ENCODE data around the gene CEBPB. TPM values are rescaled to one million over a fixed set of nuclear protein-coding genes. Genes with fewer than 3 reads are reported as not detected.

CEBPB gene
- total RNA-seq, 2 donors from 2014 or later = 73.2 to 111 TPM

DNA sequence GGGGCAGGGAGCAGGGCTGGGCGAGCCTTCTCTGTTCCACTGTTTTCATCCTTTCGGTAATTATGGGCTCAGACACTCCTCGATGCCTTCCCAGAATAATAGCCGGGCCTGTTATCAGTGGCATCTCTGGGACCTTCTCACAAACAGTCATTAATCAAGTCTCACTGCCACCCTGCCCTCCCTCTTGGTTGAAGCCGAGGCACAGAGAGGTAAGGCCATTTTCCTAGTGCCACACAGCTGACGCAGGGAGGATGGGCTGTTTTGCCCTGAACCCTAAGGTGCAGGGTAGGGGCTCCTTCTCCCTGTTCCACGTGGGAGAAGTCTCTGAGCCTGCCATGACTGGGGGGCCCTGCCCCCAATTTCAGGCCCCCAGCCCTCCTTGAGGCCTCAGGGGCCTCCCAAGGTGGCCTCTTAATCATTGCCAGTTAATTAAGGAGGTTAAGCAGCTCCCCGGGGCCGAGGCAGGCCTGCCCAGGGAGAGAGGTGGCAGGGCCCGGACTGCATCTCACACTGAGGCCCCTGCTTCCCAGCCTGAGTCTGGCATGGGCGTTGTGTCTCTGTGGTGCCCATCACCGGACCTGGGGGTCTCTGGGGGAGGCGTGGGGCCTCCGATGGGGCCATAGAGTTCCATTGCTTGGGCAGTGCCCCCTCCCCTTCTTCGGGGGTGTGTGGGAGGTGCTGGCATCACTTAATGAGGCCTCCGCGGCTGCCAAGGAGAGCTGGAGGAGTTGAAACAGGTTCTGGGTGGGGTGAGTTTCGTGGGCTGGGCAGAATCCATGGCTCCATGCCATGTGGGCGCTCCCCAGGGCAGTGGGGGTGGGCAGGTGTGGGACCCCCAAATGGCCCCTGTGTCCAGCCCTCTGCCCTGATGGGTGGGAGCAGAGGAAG lies 42.9 kb downstream of the CEBPB start:
- no peak for DNase-seq
- peak in 1 of 2 donors; percentile 46 for ATAC-seq
- intact Hi-C loops (cut with DNase I) = no loop called here

DNA sequence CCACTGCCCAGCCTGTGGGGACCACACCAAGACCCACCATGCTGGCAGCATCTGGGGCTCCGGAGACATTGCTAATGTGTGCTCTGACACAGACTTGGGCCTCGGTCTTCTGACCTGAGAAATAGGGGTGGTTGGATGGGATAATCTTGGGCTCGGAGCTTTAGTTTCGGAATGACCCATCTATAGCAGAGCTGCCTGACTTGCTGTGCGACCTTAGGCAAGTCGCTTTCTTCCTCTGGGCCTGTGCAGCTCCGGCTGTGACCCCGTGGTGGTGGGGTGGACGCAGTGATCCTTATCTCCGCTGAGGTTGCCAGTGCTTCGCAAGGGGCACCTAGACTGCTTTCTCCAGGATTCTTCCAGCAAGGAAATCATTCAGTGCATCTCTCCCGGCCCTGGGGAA lies 43.7 kb downstream of the CEBPB start:
- ATAC-seq (no peak), DNase-seq (no peak)
- intact Hi-C loops (cut with DNase I) = no loop called here

DNA sequence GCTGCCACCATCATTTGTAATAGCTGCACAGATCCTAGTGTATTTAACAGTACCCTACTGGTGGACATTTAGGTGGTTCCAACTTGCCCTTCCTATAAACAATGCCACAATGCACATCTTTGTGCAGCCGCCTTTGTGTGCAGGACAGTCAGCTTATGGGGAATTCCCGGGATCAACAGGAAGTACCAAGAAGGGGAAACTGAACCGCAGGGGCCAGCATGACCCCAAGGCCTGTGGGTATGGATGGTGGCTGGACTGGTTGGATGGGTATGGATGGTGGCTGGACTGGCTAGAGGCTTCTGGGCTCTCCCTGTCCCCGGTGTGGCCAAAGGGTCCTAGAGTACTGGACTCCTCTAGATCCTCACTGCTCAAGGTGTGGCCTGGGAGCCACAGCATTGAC lies 46.7 kb downstream of the CEBPB start:
- ATAC-seq (no peak), DNase-seq (no peak)

DNA sequence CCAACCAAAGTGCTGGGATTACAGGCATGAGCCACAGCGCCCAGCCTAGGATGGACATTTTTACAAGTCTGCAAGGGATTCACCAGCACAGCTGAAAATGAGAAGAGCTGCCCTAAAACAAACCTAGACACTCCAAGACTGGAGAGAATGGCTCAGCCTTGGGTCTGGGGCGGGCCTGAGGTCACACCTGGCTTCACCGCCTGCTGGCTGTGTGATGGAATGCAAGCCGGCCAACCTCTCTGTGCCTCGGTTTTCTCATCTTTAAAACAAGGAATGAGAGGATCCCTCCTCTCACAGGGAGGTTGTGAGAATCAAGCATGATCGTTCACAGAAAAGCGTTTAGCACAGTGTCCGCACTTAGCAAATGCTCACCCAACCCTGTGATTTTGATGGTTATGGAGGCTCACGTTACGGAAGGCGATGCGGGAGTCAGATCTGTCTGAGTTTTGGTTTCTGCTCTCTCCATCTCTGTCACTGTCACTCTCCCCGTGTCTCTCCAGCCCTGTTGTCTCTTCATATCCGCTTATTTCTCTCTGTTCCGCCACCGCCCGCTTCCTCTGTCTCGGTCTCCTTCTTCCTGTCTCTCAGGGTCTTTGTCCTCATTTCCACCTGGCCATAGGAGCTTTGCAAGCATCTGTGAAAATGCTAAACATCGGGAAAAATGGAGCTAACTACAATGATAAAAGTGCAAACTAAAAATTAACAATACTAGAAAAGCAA lies 47.6 kb downstream of the CEBPB start:
- ATAC-seq = no peak
- no peak for DNase-seq
- intact Hi-C loops (cut with DNase I) = no loop called here

More for the DNA sequence above, 46.7 kb downstream of the CEBPB start:
- intact Hi-C loops (cut with DNase I) = no loop called here

DNA sequence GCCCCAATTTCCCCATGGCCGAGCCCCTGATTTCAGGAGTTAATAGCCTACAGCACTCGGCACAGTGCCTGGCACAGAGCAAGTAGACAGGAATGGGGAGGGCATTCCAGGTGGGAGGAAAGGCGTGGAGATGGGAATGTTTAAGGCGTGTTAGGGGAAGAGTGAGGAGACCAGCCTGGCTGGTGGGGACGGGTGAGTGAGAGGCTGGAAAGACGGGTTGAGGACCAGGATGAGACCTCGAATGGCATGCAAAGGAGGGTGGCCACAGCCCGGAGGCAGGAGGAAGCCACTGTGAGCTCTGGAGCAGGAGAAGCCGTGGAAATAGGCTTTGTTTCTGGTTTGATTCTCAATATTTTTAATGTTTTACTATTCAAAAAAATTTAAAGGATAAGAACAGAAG lies 49.5 kb downstream of the CEBPB start:
- no peak for ATAC-seq
- intact Hi-C loops (cut with DNase I) = no loop called here

DNA sequence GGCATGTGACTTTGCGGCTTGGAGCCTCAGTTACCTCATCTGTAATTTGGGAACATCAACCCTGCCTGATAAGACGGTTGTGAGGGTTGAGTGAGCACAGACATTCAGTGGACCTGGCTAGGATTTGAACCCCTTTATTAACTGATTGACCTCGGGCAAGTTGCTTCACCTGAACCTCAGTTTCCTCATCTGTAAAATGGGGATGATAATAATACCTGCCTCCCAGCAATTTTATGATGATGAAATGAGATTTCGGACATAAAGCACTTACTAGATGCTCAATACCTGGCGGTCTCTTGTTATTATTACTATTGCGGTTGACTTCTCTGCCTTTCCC lies 51.5 kb downstream of the CEBPB start:
- DNase-seq = no peak
- intact Hi-C loops (cut with DNase I) = no loop called here
- ATAC-seq = no peak

More for the DNA sequence above, 49.5 kb downstream of the CEBPB start:
- no peak for DNase-seq

Other genes starting within 250 kb of the CEBPB start
- 1 to 10 TPM; 2.7 to 8.5 TPM for gene SNAI1, start 207.8 kb upstream of the CEBPB start, total RNA-seq
- gene UBE2V1, start 77.7 kb upstream of the CEBPB start, total RNA-seq = 100 to 1,000 TPM in 1 of 2 donors, 10 to 100 TPM in 1; 77.4 to 109 TPM
- gene PEDS1, start 37.1 kb upstream of the CEBPB start, total RNA-seq = 10 to 100 TPM; 17.7 to 21.8 TPM